NB4 (cell line): ENCODE results near the gene ZNF668.
"Not testable (repeated sequence)": the region's sequence is repeated elsewhere in the genome, so short reads cannot be mapped to it uniquely, and the experiment has no call there.

ENCODE experiments used
- DNase-seq: peaks from one replicate; pipeline ENCODE4 v3.0.0; 2010; ENCODE audit warnings: low read depth
- H3K4me3 ChIP-seq: one replicate; pipeline ENCODE4 v1.5.1; 2011; ENCODE audit warnings: mild to moderate bottlenecking, low read depth, low read length, moderate library complexity
- MYC ChIP-seq: IDR thresholded peaks from 2 replicates; pipeline ENCODE4 v1.6.1; 2011; ENCODE audit warnings: low read depth, low read length
- POLR2A ChIP-seq: IDR thresholded peaks from 2 replicates; pipeline ENCODE4 v1.6.1; 2011; ENCODE audit warnings: mild to moderate bottlenecking; ENCODE audit not compliant: insufficient read length; ENCODE audit errors: extremely low read depth
- TF ChIP-seq, protein P1 (sequence below): IDR thresholded peaks from 2 replicates; pipeline ENCODE4 v1.6.1; 2011; ENCODE audit warnings: low read depth, low read length
- TF ChIP-seq, protein P2 (sequence below): IDR thresholded peaks from one replicate; pipeline ENCODE4 v1.5.1; 2012; ENCODE audit warnings: low read depth, low read length

Gene ZNF668

DNA sequence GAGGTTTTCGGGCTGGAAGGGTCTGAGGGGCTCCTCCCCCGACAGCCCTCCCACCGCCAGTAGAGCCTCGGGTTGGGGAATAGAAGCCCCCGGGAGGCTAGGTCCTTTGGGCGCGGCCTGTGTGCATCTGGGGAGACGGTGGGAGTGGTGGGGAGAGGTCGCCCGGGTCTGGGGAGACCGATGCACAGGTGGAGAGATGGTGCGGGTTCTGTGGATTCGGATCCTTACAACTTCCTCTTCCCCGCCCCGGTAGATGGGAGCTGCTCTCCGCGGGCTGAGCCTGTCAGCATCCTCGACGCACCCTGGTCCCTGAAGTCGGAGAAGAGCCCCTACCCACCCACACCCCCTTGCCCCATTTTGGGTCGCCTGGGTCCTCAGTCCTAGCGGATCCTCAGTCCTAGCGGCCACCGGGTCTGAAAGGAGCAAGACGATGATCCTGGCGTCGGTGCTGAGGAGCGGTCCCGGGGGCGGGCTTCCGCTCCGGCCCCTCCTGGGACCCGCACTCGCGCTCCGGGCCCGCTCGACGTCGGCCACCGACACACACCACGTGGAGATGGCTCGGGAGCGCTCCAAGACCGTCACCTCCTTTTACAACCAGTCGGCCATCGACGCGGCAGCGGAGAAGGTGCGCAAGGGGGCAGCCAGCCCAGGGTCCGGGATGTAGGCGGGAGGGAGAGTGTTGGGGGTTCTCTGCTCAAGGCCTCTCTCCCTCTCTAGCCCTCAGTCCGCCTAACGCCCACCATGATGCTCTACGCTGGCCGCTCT, 34.9 kb upstream of the ZNF668 start:
- H3K4me3 ChIP-seq = peak overlapping the region; percentile 59
- TF ChIP-seq, protein P1, sequence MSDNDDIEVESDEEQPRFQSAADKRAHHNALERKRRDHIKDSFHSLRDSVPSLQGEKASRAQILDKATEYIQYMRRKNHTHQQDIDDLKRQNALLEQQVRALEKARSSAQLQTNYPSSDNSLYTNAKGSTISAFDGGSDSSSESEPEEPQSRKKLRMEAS = no peak
- TF ChIP-seq, protein P2, sequence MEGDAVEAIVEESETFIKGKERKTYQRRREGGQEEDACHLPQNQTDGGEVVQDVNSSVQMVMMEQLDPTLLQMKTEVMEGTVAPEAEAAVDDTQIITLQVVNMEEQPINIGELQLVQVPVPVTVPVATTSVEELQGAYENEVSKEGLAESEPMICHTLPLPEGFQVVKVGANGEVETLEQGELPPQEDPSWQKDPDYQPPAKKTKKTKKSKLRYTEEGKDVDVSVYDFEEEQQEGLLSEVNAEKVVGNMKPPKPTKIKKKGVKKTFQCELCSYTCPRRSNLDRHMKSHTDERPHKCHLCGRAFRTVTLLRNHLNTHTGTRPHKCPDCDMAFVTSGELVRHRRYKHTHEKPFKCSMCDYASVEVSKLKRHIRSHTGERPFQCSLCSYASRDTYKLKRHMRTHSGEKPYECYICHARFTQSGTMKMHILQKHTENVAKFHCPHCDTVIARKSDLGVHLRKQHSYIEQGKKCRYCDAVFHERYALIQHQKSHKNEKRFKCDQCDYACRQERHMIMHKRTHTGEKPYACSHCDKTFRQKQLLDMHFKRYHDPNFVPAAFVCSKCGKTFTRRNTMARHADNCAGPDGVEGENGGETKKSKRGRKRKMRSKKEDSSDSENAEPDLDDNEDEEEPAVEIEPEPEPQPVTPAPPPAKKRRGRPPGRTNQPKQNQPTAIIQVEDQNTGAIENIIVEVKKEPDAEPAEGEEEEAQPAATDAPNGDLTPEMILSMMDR = no peak
- TF ChIP-seq MYC (no peak), POLR2A (no peak)
- no peak for DNase-seq

DNA sequence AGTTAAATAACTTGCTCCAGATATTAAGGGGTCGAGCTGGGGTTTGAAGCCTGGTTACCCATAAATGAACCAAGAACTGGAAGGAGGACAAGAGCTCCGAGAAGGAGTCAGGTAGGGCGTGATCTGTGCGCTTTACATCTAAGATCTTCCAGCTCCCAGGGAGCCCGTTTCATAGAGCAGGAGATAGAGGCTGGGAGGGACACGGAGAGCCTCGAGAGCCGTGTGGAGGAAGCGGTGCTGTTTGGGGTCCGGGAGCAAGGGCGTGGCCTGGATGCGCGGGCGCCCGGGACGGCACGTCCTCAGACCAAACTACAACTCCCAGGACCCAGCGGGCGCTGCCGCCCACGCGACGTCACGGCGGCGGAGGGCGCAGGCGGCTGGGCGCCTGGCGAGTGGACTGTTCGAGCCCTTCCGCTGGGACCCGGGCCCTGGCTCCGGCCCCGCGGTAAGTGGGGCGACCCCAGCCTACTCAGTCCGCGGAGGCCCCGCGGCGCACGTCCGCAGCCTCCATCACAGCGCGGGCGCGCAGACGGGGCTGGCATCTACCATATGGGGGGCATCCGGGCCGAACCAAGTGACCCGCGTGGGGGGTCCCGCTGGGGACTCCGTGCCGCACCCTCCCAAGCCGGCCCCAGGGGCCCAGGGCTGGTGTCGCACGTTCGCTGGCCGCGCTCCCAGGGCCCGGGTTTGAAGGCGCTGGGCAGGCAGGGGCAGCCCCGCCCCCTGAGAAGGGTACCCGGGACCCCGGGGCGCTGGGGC, 34.2 kb upstream of the ZNF668 start, which contains the start of gene BCKDK:
Gene BCKDK, plus strand, starts transcription at position 352 of the 759 bp plus-strand sequence. CDS start 838 bp downstream, outside the sequence.
- H3K4me3 ChIP-seq = peak within 1 kb of the TSS; percentile 59
- TF ChIP-seq MYC = peak; percentile 12; the same call in 1 of the 2 replicates
- peak; percentile 63 for TF ChIP-seq POLR2A
- TF ChIP-seq, protein P1 = peak; percentile 65
- TF ChIP-seq, protein P2 = no peak
- peak; percentile 88 for DNase-seq

DNA sequence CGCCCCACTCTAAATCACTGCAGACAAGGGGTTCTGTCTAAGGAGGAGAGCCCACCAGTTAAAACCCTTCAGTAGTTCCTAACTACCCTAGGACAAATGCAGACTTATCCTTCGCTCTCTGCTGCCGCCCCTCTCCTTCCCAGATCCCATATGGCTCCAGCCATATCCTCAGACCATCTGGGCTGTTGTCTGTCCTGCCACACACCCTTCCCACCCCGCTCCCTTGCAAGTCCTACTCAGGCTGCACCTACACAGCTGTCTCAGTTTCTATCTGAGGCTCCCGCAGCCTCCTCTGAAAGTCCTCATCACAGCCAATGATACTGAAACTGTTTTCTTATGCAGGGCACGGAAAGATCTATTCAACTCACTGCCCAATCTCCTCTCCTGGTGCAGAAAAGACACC, 33.4 kb upstream of the ZNF668 start:
- no peak for DNase-seq
- no peak for TF ChIP-seq POLR2A
- TF ChIP-seq, protein P1 = no peak
- TF ChIP-seq, protein P2 = no peak
- no peak for TF ChIP-seq MYC
- H3K4me3 ChIP-seq = peak overlapping the region; percentile 59

DNA sequence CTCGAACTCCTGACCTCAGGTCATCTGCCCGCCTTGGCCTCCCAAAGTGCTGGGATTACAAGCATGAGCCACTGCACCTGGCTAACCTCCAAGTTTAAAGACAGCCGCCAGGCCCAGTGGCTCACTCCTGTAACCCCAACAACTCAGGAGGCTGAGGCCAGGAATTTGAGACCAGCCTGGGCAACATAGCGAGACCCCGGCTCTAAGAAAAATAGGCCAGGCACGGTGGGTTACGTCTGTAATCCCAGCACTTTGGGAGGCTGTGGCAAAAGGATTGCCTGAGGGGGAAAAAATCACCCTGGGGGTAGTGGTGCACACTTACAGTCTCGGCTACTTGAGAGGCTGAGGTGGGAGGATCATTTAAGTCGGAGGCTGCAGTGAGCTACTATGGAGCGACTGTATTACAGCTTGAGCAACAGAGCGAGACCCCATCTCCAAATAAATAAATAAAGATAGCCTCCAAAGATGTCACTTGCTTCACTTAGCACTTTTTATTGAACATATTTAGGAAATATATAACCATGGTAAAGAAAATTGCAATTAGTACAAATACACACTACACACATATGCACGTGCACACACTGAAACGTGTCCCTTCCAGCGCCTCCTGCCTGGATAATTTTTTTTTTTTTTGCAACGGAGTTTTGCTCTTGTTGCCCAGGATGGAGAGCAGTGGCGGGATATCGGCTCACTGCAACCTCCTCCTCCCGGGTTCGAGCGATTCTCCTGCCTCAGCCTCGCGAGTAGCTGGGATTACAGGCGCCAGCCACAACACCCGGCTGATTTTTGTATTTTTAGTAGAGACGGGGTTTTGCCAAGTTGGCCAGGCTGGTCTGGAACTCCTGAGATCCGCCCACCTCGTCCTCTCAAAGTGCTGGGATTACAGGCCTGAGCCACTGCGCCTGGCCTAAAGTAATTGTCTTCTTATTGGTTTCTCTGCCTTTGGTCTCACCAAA, 32.7 kb upstream of the ZNF668 start:
- no peak for DNase-seq
- no peak overlapping the region for H3K4me3 ChIP-seq
- TF ChIP-seq, protein P1 = no peak
- TF ChIP-seq POLR2A = no peak
- TF ChIP-seq, protein P2 = no peak
- TF ChIP-seq MYC = no peak

DNA sequence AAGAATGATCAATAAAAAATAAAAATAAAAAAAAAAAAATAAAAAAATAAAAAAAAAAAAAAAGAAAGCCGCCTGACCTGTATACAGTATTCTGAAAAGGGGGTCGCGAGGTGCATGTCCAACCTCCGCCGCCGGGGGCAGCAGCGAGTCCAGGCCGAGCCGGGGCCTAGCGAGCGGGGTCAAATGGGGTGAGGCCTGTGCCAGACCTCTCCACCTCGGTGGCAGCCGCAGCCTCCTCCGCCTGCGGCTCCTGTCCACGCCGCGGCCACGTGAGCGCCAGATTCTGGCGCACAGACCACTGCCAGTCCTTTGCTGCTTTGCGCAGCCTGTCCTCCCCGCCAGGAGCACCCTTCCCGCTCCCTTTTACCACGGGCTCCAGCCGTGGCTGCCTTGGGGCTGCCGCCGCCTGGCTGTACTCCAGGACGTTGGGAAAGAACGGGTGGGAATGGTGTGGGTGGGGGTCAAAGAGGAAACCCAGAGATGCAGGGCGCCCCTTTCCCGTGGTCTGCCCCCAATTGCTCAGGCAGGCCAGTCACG, 31.7 kb upstream of the ZNF668 start:
- peak; percentile 90 for DNase-seq
- no peak overlapping the region for H3K4me3 ChIP-seq
- TF ChIP-seq, protein P2 = peak; percentile 73
- TF ChIP-seq, protein P1 = peak; percentile 97
- TF ChIP-seq POLR2A (no peak), MYC (peak; percentile 97)

DNA sequence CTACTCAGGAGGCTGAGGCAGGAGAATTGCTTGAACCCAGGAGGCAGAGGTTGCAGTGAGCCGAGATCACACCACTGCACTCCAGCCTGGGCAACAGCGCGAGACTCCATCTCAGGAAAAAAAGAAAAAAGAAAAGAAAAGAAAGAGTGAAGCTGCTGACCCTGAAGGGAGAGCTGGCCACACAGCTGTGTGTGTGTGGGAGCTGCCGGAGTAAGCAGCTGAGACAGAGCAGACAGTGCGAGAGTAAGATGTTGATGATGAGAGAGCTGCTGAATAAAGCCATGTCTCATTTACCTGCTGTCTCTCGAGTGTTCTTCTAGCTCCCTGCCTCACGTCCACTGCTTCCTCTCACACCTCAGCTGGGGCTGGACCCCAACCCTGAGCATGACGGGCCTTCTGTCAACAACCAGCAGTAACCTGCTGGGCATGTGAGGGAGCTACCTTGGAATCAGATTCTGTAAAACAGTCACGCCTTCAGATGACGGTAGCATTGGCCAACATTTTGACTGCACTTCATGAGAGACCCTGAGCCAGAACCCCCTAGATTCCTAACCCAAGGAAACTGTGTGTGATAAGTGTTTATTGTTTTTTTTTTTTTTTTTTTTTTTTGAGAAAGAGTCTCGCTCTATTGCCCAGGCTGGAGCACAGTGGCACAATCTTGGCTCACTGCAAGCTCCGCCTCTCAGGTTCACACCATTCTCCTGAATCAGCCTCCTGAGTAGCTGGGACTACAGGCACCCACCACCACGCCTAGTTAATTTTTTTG, 27.0 kb upstream of the ZNF668 start:
- DNase-seq, H3K4me3 ChIP-seq: not testable (repeated sequence)
